Fibroblast of lung (primary cell): ENCODE measurements around the gene MB21D2. TPM values are rescaled to one million over a fixed set of nuclear protein-coding genes. Genes with fewer than 3 reads are reported as not detected.

Experiments used
- DNase-seq, 2 donors: peaks; one replicate each; pipeline versions ENCODE4 v3.0.0 to v3.0.0-alpha.2; 2010; ENCODE audit warnings: low read depth in 2 of 2
- H2AFZ ChIP-seq: 2 replicates; pipeline ENCODE4 v1.5.1; 2012; ENCODE audit warnings: low read length, control low read depth, inconsistent platforms
- H3K27ac ChIP-seq: 2 replicates; pipeline ENCODE4 v1.5.1; 2011; ENCODE audit warnings: low read length, control low read depth; ENCODE audit not compliant: insufficient read depth
- H3K27me3 ChIP-seq: 2 replicates; pipeline ENCODE4 v1.5.1; 2011; ENCODE audit warnings: mild to moderate bottlenecking, low read length; ENCODE audit not compliant: control insufficient read depth, insufficient read depth
- H3K36me3 ChIP-seq: 2 replicates; pipeline ENCODE4 v1.5.1; 2011; ENCODE audit warnings: low read length; ENCODE audit not compliant: control insufficient read depth, insufficient read depth
- H3K4me1 ChIP-seq: 2 replicates; pipeline ENCODE4 v1.5.1; 2011; ENCODE audit warnings: low read length; ENCODE audit not compliant: control insufficient read depth, insufficient read depth; ENCODE audit errors: extremely low read depth
- H3K4me2 ChIP-seq: 2 replicates; pipeline ENCODE4 v1.5.1; 2011; ENCODE audit warnings: low read length, control low read depth; ENCODE audit not compliant: insufficient read depth; ENCODE audit errors: extremely low read depth
- H3K4me3 ChIP-seq, 4 experiments: fragments of 200-600 bp in 1 of 4; sonication (generic) in 1 of 4; replicated peaks in 1 of 4; 2 replicates each; pipeline ENCODE4 v1.5.1; 2011 to 2016; ENCODE audit warnings: low read length in 4 of 4, low read depth in 3 of 4, mild to moderate bottlenecking in 3 of 4, control low read depth in 2 of 4, inconsistent platforms in 1 of 4, mixed read lengths in 1 of 4; ENCODE audit not compliant: insufficient read depth in 1 of 4; ENCODE audit errors: control extremely low read depth in 1 of 4
- H3K79me2 ChIP-seq: 2 replicates; pipeline ENCODE4 v1.5.1; 2012; ENCODE audit warnings: mild to moderate bottlenecking, low read length, inconsistent platforms; ENCODE audit not compliant: control insufficient read depth, insufficient read depth
- H3K9ac ChIP-seq: 2 replicates; pipeline ENCODE4 v1.5.1; 2011; ENCODE audit warnings: mild to moderate bottlenecking, low read length, control low read depth; ENCODE audit not compliant: insufficient read depth
- H3K9me3 ChIP-seq: 2 replicates; pipeline ENCODE4 v1.5.1; 2012; ENCODE audit warnings: low read depth, low read length; ENCODE audit not compliant: control insufficient read depth, insufficient read depth
- H4K20me1 ChIP-seq: 2 replicates; pipeline ENCODE4 v1.5.1; 2011; ENCODE audit warnings: low read length; ENCODE audit not compliant: control insufficient read depth, insufficient read depth; ENCODE audit errors: extremely low read depth
- EZH2 ChIP-seq: IDR thresholded peaks from 2 replicates; pipeline ENCODE4 v1.5.1; 2012; ENCODE audit warnings: low read length, control low read depth, mild to moderate bottlenecking; ENCODE audit errors: missing control alignments
- polyA plus RNA-seq, 2 donors: library from polyadenylated mRNA; depleted of rRNA in 1 of 2; stranded (reverse) in 1 of 2; unstranded in 1 of 2; fragments of >200 nt; gene quantifications; 2 replicates each; pipeline ENCODE4 v1.2.1, GENCODE V29; 2011 to 2012; ENCODE audit warnings: missing spikeins in 1 of 2
- total RNA-seq: library from RNA; depleted of rRNA; stranded (reverse); fragments of >200 nt; gene quantifications from 2 replicates; pipeline ENCODE4 v1.2.1, GENCODE V29; 2014
- TF ChIP-seq, protein P1 (sequence below), 2 donors: IDR thresholded peaks in 1 of 2; conservative IDR thresholded peaks in 1 of 2; 1 replicate in 1 of 2; 2 replicates in 1 of 2; pipeline ENCODE4 v1.5.1; 2011 to 2012; ENCODE audit warnings: low read length in 2 of 2, control low read depth in 1 of 2, inconsistent platforms in 1 of 2, low read depth in 1 of 2, mild to moderate bottlenecking in 1 of 2

Gene MB21D2
- total and polyA plus RNA-seq, 2 donors (not counting 1 experiment from before 2014, with no cell fraction given): 3.5 to 11.4 TPM

GRCh38 chr3:192817506-192817905, 100.2 kb downstream of the MB21D2 start:
- DNase-seq: no peak
- Histone ChIP-seq H3K79me2 (peaks cover 13% of the 10 kb centered on the region), H4K20me1 (no peaks in the 10 kb centered on the region), H3K4me3 (no peak overlapping the region), H3K27me3 (no peaks in the 10 kb centered on the region), H3K4me2 (peak overlapping the region; percentile 13), H2AFZ (no peak overlapping the region), H3K27ac (peak overlapping the region; percentile 3), H3K9ac (no peak overlapping the region), H3K4me1 (peaks cover 29% of the 10 kb centered on the region), H3K36me3 (no peaks in the 10 kb centered on the region), H3K9me3 (no peaks in the 10 kb centered on the region)
- TF ChIP-seq, protein P1, sequence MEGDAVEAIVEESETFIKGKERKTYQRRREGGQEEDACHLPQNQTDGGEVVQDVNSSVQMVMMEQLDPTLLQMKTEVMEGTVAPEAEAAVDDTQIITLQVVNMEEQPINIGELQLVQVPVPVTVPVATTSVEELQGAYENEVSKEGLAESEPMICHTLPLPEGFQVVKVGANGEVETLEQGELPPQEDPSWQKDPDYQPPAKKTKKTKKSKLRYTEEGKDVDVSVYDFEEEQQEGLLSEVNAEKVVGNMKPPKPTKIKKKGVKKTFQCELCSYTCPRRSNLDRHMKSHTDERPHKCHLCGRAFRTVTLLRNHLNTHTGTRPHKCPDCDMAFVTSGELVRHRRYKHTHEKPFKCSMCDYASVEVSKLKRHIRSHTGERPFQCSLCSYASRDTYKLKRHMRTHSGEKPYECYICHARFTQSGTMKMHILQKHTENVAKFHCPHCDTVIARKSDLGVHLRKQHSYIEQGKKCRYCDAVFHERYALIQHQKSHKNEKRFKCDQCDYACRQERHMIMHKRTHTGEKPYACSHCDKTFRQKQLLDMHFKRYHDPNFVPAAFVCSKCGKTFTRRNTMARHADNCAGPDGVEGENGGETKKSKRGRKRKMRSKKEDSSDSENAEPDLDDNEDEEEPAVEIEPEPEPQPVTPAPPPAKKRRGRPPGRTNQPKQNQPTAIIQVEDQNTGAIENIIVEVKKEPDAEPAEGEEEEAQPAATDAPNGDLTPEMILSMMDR (conservative IDR thresholded peaks at IDR 0.05 in 1 of 2, IDR thresholded peaks at IDR 0.05 in 1 of 2; ENCODE audit: low read depth in 1 of 2, low read length in 2 of 2): no peak
- TF ChIP-seq EZH2: no peak

DNA sequence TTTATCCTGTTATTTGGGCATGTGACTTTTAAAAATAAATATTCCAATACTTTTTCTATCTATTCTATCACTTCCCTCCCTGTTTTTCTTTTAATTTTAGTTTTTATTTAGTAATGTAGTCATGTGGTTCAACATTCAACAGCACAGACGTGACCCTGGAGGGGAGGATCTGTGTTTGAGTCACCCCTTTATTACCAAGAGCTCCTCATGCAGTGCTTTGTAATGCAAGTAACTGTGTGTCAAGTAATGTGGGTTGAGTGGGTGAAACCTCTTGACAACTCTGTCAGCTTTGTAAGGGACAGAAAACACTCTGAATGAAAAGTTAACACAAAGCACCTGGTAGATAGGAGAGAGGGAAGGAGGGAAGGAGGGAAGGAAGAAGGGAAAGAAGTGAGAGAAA, 100.6 kb downstream of the MB21D2 start:
- no peak overlapping the region for H2AFZ ChIP-seq
- DNase-seq: peak; percentile 55 to 81
- no peaks in the 10 kb centered on the region for H4K20me1 ChIP-seq
- peaks cover 29% of the 10 kb centered on the region for H3K4me1 ChIP-seq
- H3K4me2 ChIP-seq: no peak overlapping the region
- H3K36me3 ChIP-seq: no peaks in the 10 kb centered on the region
- no peak overlapping the region for H3K9ac ChIP-seq
- peaks cover 13% of the 10 kb centered on the region for H3K79me2 ChIP-seq
- no peaks in the 10 kb centered on the region for H3K9me3 ChIP-seq
- peak overlapping the region; percentile 40 for H3K27ac ChIP-seq
- TF ChIP-seq, protein P1 (conservative IDR thresholded peaks at IDR 0.05 in 1 of 2, IDR thresholded peaks at IDR 0.05 in 1 of 2; ENCODE audit: low read depth in 1 of 2, low read length in 2 of 2): no peak
- TF ChIP-seq EZH2: no peak
- no peak overlapping the region for H3K4me3 ChIP-seq
- no peaks in the 10 kb centered on the region for H3K27me3 ChIP-seq

GRCh38 chr3:192816351-192816750, 101.3 kb downstream of the MB21D2 start:
- Histone ChIP-seq H3K9me3 (no peaks in the 10 kb centered on the region), H3K27ac (peak overlapping the region; percentile 40), H3K36me3 (no peaks in the 10 kb centered on the region), H3K4me3 (no peak overlapping the region), H4K20me1 (no peaks in the 10 kb centered on the region), H3K4me1 (peaks cover 29% of the 10 kb centered on the region), H3K79me2 (peaks cover 13% of the 10 kb centered on the region), H3K9ac (no peak overlapping the region), H2AFZ (no peak overlapping the region), H3K27me3 (no peaks in the 10 kb centered on the region), H3K4me2 (peak overlapping the region; percentile 4)
- no peak for TF ChIP-seq EZH2
- TF ChIP-seq, protein P1 (conservative IDR thresholded peaks at IDR 0.05 in 1 of 2, IDR thresholded peaks at IDR 0.05 in 1 of 2; ENCODE audit: low read depth in 1 of 2, low read length in 2 of 2): peak; percentile 58 to 60
- peak; percentile 50 to 75 for DNase-seq
